Measurements from ENCODE around the gene RNASE13. TPM values are rescaled to one million over a fixed set of nuclear protein-coding genes. Genes with fewer than 3 reads are reported as not detected.

The RNASE13 gene
- total RNA-seq, 4 donors from 2014 or later, result not detected

DNA sequence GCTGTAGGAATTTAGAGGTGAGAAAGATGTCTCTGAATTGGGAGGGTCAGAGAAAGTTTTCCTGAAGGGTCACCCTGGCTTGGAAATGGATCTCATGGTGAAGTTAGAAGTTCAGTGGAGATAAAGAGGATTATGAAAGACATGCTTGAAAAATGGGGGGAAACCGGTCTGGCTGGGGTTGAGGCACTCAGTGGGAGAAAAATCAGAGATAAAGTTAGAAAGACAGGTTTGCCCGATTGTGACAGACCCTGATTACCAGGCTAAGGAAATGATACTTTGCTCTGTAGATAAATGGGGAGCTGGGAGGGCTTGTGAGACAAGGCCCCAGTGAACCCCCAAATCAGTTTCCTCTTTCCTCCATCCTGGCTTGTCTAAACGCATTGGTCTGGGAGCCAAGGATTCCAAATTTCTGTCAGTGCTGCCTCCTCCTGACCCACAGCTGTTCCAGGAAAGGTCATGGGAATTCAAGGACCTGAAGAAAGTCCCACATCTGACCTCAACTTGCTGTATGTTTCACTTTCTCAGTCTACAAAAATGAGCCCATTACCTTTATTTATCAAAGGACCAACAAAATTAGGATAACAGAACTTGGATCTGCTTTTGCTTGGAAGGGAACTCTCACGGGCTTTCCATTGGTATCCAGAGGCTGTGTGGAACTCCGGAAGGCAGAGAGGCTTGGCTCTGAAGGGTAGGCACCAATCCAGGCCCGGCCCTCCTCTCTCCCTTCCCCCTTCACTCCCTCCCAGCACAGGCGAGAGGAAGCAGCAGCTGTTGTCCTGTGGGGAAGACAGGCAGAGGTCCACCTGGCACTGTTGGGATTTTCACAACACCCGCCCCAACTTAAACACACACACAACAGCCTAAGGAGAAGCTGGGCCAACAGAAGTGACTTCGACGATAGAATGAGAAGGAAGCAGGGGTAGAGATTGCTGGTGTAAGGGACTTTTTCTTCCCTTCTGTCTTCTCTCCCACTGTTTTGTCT, 4.1 kb upstream of the RNASE13 start:
- TF ChIP-seq POLR2AphosphoS5 (IDR thresholded peaks at IDR 0.05) (peak; percentile 74 to 85), CTCF (IDR thresholded peaks at IDR 0.05) (no peak)
- no peaks in the 10 kb centered on the region for H3K9me3 ChIP-seq
- no peaks in the 10 kb centered on the region for H3K36me3 ChIP-seq
- intact Hi-C loops (cut with DNase I), result no loop called here
- H3K27me3 ChIP-seq, result no peaks in the 10 kb centered on the region
- peaks cover 33 to 39% (median 38%) of the 10 kb centered on the region in 4 donors for H3K4me1 ChIP-seq
- 16% methylated on average over 10 of the region's 10 CpGs for WGBS
- peak overlapping the region in 3 of 4 donors; percentile 4 to 24 (median 4) for H3K4me3 ChIP-seq
- DNase-seq (ENCODE audit: extremely low spot score), result peak; percentile 94
- peak overlapping the region; percentile 74 to 81 (median 77) for H3K27ac ChIP-seq (replicated peaks in 1 of 4)

DNA sequence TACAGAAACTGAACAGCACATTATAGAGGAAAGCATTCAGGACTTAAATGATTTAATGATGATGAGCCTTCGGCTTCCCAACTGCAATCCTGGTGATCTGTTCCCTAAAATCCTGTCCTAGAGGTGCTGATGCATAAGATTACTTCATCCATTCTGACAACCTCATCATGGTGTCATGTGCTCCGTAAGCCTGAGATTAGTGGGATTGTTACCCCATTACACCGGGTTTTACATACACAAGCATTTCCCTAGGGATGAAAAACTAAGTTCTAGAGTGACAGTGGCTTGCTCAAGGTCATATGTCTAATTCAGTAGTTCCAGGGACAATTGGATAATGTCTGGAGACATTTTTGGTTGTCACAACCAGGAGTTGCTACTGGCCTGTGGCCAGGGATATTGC, 2.5 kb upstream of the RNASE13 start:
- H3K27ac ChIP-seq (replicated peaks in 1 of 4), result no peak overlapping the region
- TF ChIP-seq CTCF (IDR thresholded peaks at IDR 0.05) (no peak), POLR2A (IDR thresholded peaks at IDR 0.05; ENCODE audit: low read depth) (no peak), POLR2AphosphoS5 (IDR thresholded peaks at IDR 0.05) (no peak), EP300 (IDR thresholded peaks at IDR 0.05) (no peak)
- 93% methylated on average over 3 of the region's 3 CpGs for WGBS

DNA sequence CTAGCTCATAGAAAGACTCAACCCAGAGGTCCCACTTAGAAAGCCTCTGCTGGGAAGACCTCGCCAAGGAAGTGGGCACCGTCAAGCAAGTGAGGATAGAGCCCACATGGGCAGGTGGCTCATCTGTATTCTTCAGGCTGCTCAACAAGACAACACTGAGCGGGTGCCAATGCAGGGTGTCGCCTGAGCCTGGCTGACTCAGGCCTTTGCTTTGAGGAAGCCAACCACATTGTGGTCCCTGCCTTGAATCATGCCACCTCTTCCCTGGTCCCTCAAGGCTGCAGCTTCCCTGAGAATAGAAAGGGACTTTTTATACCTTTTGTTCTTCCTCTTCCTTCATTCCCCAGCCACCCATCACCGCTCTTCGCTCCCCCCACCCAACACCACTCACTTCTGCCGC, 2.1 kb upstream of the RNASE13 start:
- 88% methylated on average over 7 of the region's 7 CpGs for WGBS
- no peak overlapping the region for H3K27ac ChIP-seq (replicated peaks in 1 of 4)
- peaks cover 22 to 28% (median 27%) of the 10 kb centered on the region in 4 donors for H3K4me1 ChIP-seq
- H3K36me3 ChIP-seq, result no peaks in the 10 kb centered on the region
- no peak overlapping the region for H3K4me3 ChIP-seq
- H3K27me3 ChIP-seq, result no peaks in the 10 kb centered on the region
- H3K9me3 ChIP-seq, result no peaks in the 10 kb centered on the region
- DNase-seq (ENCODE audit: extremely low spot score), result no peak
- intact Hi-C loops (cut with DNase I), result no loop called here
- TF ChIP-seq POLR2A (IDR thresholded peaks at IDR 0.05; ENCODE audit: low read depth) (no peak), EP300 (IDR thresholded peaks at IDR 0.05) (no peak), CTCF (IDR thresholded peaks at IDR 0.05) (no peak), POLR2AphosphoS5 (IDR thresholded peaks at IDR 0.05) (no peak)

More for the DNA sequence above, 2.5 kb upstream of the RNASE13 start:
- H3K4me1 ChIP-seq, result peaks cover 22 to 28% (median 27%) of the 10 kb centered on the region in 4 donors
- H3K36me3 ChIP-seq, result no peaks in the 10 kb centered on the region
- H3K4me3 ChIP-seq, result no peak overlapping the region
- DNase-seq (ENCODE audit: extremely low spot score), result no peak
- intact Hi-C loops (cut with DNase I), result no loop called here
- no peaks in the 10 kb centered on the region for H3K9me3 ChIP-seq
- H3K27me3 ChIP-seq, result no peaks in the 10 kb centered on the region

GRCh38 chr14:21033133-21033698, 1.4 kb downstream of the RNASE13 start:
- H3K27me3 ChIP-seq, result no peaks in the 10 kb centered on the region
- TF ChIP-seq POLR2A (IDR thresholded peaks at IDR 0.05; ENCODE audit: low read depth) (no peak), EP300 (IDR thresholded peaks at IDR 0.05) (no peak), CTCF (IDR thresholded peaks at IDR 0.05) (no peak), POLR2AphosphoS5 (IDR thresholded peaks at IDR 0.05) (no peak)
- peaks cover 3 to 8% (median 5%) of the 10 kb centered on the region in 4 donors for H3K4me1 ChIP-seq
- no peak overlapping the region for H3K4me3 ChIP-seq
- H3K27ac ChIP-seq (replicated peaks in 1 of 4), result no peak overlapping the region
- DNase-seq (ENCODE audit: extremely low spot score), result no peak
- intact Hi-C loops (cut with DNase I), result no loop called here
- 84% methylated on average over 4 of the region's 4 CpGs for WGBS
- no peaks in the 10 kb centered on the region for H3K9me3 ChIP-seq
- H3K36me3 ChIP-seq, result no peaks in the 10 kb centered on the region

Data from esophagus muscularis mucosa (tissue), 4 donors.